ENCODE results near the gene EIF3D. TPM values are rescaled to one million over a fixed set of nuclear protein-coding genes. Genes with fewer than 3 reads are reported as not detected.

EIF3D gene
- total and polyA plus RNA-seq, 9 of the 15 experiments (the other 6 are each of a cell fraction or from before 2014, with no cell fraction given): 191 to 422 (median 279) TPM

- peak; percentile 65; the same call in 1 of the 2 replicates for TF ChIP-seq RAD51 (IDR thresholded peaks at IDR 0.05; ENCODE audit: borderline replicate concordance, low read depth)
- no peak for TF ChIP-seq YY1 (IDR thresholded peaks at IDR 0.05; ENCODE audit: borderline replicate concordance in 1 of 3, control insufficient read depth in 1 of 3, extremely low read depth in 1 of 3, insufficient read depth in 3 of 3, insufficient read length in 1 of 3, insufficient replicate concordance in 2 of 3, low read depth in 1 of 3, low read length in 2 of 3)
- TF ChIP-seq ZBTB33 (CRISPR knock-in tag; IDR thresholded peaks at IDR 0.05): no peak
- TF ChIP-seq PHTF2 (CRISPR knock-in tag; IDR thresholded peaks at IDR 0.05): no peak
- TF ChIP-seq TCF7 (IDR thresholded peaks at IDR 0.05; ENCODE audit: borderline replicate concordance): no peak
- no peak for TF ChIP-seq KAT2B (IDR thresholded peaks at IDR 0.05; ENCODE audit: low read depth, low read length)
- TF ChIP-seq MXD1 (CRISPR knock-in tag; IDR thresholded peaks at IDR 0.05; ENCODE audit: borderline replicate concordance, poor library complexity, severe bottlenecking): no peak
- no peak; the same call in 1 of the 2 replicates for TF ChIP-seq JUND (IDR thresholded peaks at IDR 0.05; ENCODE audit: borderline replicate concordance, low read depth, low read length)
- TF ChIP-seq JUND (tag; IDR thresholded peaks at IDR 0.05; ENCODE audit: borderline replicate concordance, low read depth, low read length): no peak
- no peak for TF ChIP-seq ZNF12 (CRISPR knock-in tag; IDR thresholded peaks at IDR 0.05)
- TF ChIP-seq ZNF174 (CRISPR knock-in tag; IDR thresholded peaks at IDR 0.05): no peak
- no peak for TF ChIP-seq HMGN3 (IDR thresholded peaks at IDR 0.05; ENCODE audit: borderline replicate concordance, extremely low read depth, insufficient read length, low read depth, low read length)
- TF ChIP-seq RBM22 (IDR thresholded peaks at IDR 0.05; ENCODE audit: low read depth, low read length, poor library complexity, severe bottlenecking): no peak
- no peak for TF ChIP-seq TCF7L2 (IDR thresholded peaks at IDR 0.05; ENCODE audit: low read depth, low read length)
- no peak for TF ChIP-seq ZNF57 (CRISPR knock-in tag; IDR thresholded peaks at IDR 0.05)
- no peak for TF ChIP-seq NEUROD1 (IDR thresholded peaks at IDR 0.05; ENCODE audit: borderline replicate concordance, low read depth, low read length, partially characterized antibody)
- no peak for TF ChIP-seq RBM39 (optimal IDR thresholded peaks at IDR 0.05; ENCODE audit: low read depth, low read length)
- TF ChIP-seq IRF1 (CRISPR knock-in tag; IDR thresholded peaks at IDR 0.05; ENCODE audit: borderline replicate concordance): no peak
- TF ChIP-seq MAX (CRISPR knock-in tag; IDR thresholded peaks at IDR 0.05): peak; percentile 67
- no peak for TF ChIP-seq PKNOX1 (IDR thresholded peaks at IDR 0.05)
- no peak for TF ChIP-seq NCOA2 (IDR thresholded peaks at IDR 0.05; ENCODE audit: partially characterized antibody in 2 of 2)
- TF ChIP-seq ZNF143 (CRISPR knock-in tag; IDR thresholded peaks at IDR 0.05): no peak
- no peak for TF ChIP-seq IRF2 (CRISPR knock-in tag; IDR thresholded peaks at IDR 0.05)
These were observed 17.3 kb upstream of the EIF3D start (continued) for GRCh38 chr22:36546092-36546804.

Measured in K562 (cell line).